ENCODE results near the gene WIPF3.
A peak's percentile ranks its signal among the peaks of the same experiment; 100 is the strongest.

Gene WIPF3

GRCh38 chr7:29806208-29806994 lies at the start of gene WIPF3:
WIPF3 (plus strand) TSS chr7:29806508; CDS start chr7:29834725, 28,217 bp downstream.
- H3K36me3 ChIP-seq (ENCODE audit: control insufficient read depth in 1 of 2, insufficient read depth in 2 of 2, low read length in 2 of 2) = no peaks in the 10 kb centered on the region
- H3K9me3 ChIP-seq (ENCODE audit: control insufficient read depth in 1 of 2, low read length in 2 of 2) = no peaks in the 10 kb centered on the region
- peaks cover 7% of the 10 kb centered on the region for H3K27me3 ChIP-seq (ENCODE audit: low read depth, low read length)
- peak within 1 kb of the TSS; percentile 37 to 61 for H3K4me3 ChIP-seq (ENCODE audit: low read depth in 1 of 2, low read length in 2 of 2)
- H3K4me1 ChIP-seq (ENCODE audit: control insufficient read depth in 1 of 2, insufficient read depth in 2 of 2, low read length in 2 of 2) = peaks cover 0 to 11% of the 10 kb centered on the region in 2 donors
- no peak within 1 kb of the TSS for H3K27ac ChIP-seq (ENCODE audit: low read length)

DNA sequence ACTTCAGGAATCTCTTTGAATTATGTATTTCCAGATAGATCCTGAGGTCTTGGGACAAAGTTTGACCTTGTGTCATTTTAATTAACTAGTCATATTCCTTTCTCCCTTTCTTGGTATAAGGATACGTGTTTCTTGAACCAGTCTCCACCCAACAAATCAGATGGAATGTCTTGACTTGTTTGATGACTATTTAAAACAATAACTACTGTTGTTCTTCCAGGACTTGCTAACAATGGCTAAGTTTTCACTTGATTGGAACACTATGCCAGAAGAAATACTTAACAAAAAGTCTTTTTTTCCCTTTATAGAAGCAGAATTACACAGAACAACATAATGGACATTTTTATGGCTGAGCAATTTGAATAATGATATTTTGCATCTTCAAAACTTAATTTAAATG lies 43.0 kb upstream of the WIPF3 start:
- no peak overlapping the region for H3K27ac ChIP-seq (ENCODE audit: low read length)
- no peaks in the 10 kb centered on the region for H3K27me3 ChIP-seq (ENCODE audit: low read depth, low read length)
- H3K4me3 ChIP-seq (ENCODE audit: low read depth in 1 of 2, low read length in 2 of 2) = no peak overlapping the region
- H3K9me3 ChIP-seq (ENCODE audit: control insufficient read depth in 1 of 2, low read length in 2 of 2) = no peaks in the 10 kb centered on the region
- H3K36me3 ChIP-seq (ENCODE audit: control insufficient read depth in 1 of 2, insufficient read depth in 2 of 2, low read length in 2 of 2) = no peaks in the 10 kb centered on the region
- H3K4me1 ChIP-seq (ENCODE audit: control insufficient read depth in 1 of 2, insufficient read depth in 2 of 2, low read length in 2 of 2) = no peaks in the 10 kb centered on the region

GRCh38 chr7:29764227-29764626 lies 42.1 kb upstream of the WIPF3 start:
- Histone ChIP-seq H3K36me3 (ENCODE audit: control insufficient read depth in 1 of 2, insufficient read depth in 2 of 2, low read length in 2 of 2) (no peaks in the 10 kb centered on the region), H3K9me3 (ENCODE audit: control insufficient read depth in 1 of 2, low read length in 2 of 2) (no peaks in the 10 kb centered on the region), H3K27ac (ENCODE audit: low read length) (no peak overlapping the region), H3K4me1 (ENCODE audit: control insufficient read depth in 1 of 2, insufficient read depth in 2 of 2, low read length in 2 of 2) (no peaks in the 10 kb centered on the region), H3K27me3 (ENCODE audit: low read depth, low read length) (no peaks in the 10 kb centered on the region), H3K4me3 (ENCODE audit: low read depth in 1 of 2, low read length in 2 of 2) (no peak overlapping the region)

DNA sequence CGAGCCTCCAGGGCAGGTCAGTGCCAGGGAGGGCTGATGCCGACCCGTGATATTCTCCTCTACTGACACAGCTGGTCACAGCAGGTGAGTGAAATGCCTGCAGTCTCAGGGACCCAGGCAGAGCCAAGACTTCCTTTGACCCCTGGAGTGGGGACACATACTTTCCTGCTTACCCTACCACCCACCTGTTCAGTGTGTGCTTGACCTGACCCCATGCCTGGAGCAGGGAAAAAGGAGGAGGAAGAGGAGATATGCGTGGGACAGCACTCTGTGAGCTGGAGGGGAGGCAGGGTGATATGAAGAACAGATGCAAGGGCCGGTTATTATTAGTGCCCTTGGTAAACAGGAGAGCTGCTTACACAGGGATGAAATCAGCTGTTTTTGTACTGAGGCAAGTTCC lies 40.8 kb upstream of the WIPF3 start:
- H3K27ac ChIP-seq (ENCODE audit: low read length) = no peak overlapping the region
- H3K9me3 ChIP-seq (ENCODE audit: control insufficient read depth in 1 of 2, low read length in 2 of 2) = no peaks in the 10 kb centered on the region
- no peaks in the 10 kb centered on the region for H3K4me1 ChIP-seq (ENCODE audit: control insufficient read depth in 1 of 2, insufficient read depth in 2 of 2, low read length in 2 of 2)
- no peaks in the 10 kb centered on the region for H3K36me3 ChIP-seq (ENCODE audit: control insufficient read depth in 1 of 2, insufficient read depth in 2 of 2, low read length in 2 of 2)
- H3K4me3 ChIP-seq (ENCODE audit: low read depth in 1 of 2, low read length in 2 of 2) = no peak overlapping the region
- H3K27me3 ChIP-seq (ENCODE audit: low read depth, low read length) = no peaks in the 10 kb centered on the region

DNA sequence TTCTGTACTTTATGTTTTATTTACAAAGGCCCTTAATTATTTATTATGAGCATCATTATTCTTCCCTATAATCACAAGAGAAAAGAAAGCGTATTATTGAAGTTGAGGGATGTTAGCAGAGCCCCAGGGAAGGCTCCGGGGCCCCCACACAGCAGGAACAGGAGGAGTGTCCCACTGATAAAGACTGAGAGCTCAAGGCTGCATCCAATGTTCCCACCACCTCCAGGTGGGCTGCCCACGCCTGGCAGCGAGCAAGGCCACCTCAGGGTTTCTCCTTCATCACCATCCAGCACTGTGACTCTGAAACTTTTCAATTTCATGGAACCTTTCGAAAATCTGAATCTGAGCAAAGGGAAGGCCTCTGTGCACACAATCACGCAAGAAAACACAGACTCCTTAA lies 35.9 kb upstream of the WIPF3 start:
- H3K27me3 ChIP-seq (ENCODE audit: low read depth, low read length) = no peaks in the 10 kb centered on the region
- H3K4me1 ChIP-seq (ENCODE audit: control insufficient read depth in 1 of 2, insufficient read depth in 2 of 2, low read length in 2 of 2) = no peaks in the 10 kb centered on the region
- no peaks in the 10 kb centered on the region for H3K9me3 ChIP-seq (ENCODE audit: control insufficient read depth in 1 of 2, low read length in 2 of 2)
- H3K36me3 ChIP-seq (ENCODE audit: control insufficient read depth in 1 of 2, insufficient read depth in 2 of 2, low read length in 2 of 2) = no peaks in the 10 kb centered on the region
- H3K4me3 ChIP-seq (ENCODE audit: low read depth in 1 of 2, low read length in 2 of 2) = no peak overlapping the region
- H3K27ac ChIP-seq (ENCODE audit: low read length) = no peak overlapping the region

DNA sequence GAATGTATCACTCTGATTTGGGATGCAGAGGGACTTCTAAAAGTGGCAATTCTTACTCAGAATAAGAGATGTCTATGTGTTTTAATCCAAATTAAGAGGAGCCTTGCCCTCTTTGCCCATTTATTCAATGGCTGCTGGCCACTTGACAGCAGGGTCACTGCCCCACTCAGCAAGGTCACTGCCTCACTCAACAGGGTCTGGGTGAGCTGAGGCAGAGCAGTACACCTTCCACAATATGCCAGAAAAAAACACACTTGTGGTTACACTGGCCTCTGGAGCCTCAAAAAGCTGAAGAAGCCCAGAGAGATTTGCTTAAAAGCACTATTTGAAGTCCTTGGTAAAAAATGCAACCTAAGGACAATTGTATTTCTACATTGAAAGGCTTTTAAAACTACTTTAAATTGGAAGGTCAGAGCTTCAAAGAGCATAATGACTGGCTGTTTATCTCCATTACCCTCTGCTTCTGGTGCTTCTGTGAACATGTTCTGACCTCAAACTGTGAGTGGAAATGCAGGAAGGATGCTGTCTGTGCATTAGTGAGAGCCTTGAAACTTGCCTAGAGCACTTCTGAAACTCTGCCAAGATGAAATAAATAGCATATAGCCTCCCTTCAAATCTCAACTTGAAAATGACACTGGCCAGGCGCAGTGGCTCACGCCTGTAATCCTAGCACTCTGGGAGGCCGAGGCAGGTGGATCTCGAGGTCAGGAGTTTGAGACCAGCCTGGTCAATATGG lies 35.1 kb upstream of the WIPF3 start:
- no peaks in the 10 kb centered on the region for H3K9me3 ChIP-seq (ENCODE audit: control insufficient read depth in 1 of 2, low read length in 2 of 2)
- H3K4me1 ChIP-seq (ENCODE audit: control insufficient read depth in 1 of 2, insufficient read depth in 2 of 2, low read length in 2 of 2) = no peaks in the 10 kb centered on the region
- H3K27me3 ChIP-seq (ENCODE audit: low read depth, low read length) = no peaks in the 10 kb centered on the region
- no peak overlapping the region for H3K27ac ChIP-seq (ENCODE audit: low read length)
- no peak overlapping the region for H3K4me3 ChIP-seq (ENCODE audit: low read depth in 1 of 2, low read length in 2 of 2)
- H3K36me3 ChIP-seq (ENCODE audit: control insufficient read depth in 1 of 2, insufficient read depth in 2 of 2, low read length in 2 of 2) = no peaks in the 10 kb centered on the region

DNA sequence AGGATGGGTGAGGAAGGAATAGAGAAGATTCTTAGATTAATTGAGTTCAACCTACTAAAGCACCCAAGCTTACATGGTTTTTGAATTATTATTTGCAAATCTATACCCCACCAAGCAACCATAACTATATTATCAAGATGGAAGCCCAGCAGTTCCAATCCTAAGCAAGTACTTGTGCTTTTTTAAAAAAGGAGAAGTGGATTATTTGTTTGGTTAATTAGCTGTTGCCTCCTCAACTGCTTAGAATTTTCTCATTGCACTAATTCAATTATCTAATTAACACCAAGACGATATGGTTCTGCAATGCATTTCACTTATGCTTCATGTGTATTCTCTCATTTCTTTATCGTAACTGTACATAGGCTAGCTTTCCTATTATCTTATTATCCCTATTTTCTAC lies 27.3 kb upstream of the WIPF3 start:
- Histone ChIP-seq H3K27me3 (ENCODE audit: low read depth, low read length) (no peaks in the 10 kb centered on the region), H3K9me3 (ENCODE audit: control insufficient read depth in 1 of 2, low read length in 2 of 2) (no peaks in the 10 kb centered on the region), H3K4me1 (ENCODE audit: control insufficient read depth in 1 of 2, insufficient read depth in 2 of 2, low read length in 2 of 2) (no peaks in the 10 kb centered on the region), H3K4me3 (ENCODE audit: low read depth in 1 of 2, low read length in 2 of 2) (no peak overlapping the region), H3K27ac (ENCODE audit: low read length) (no peak overlapping the region), H3K36me3 (ENCODE audit: control insufficient read depth in 1 of 2, insufficient read depth in 2 of 2, low read length in 2 of 2) (no peaks in the 10 kb centered on the region)

DNA sequence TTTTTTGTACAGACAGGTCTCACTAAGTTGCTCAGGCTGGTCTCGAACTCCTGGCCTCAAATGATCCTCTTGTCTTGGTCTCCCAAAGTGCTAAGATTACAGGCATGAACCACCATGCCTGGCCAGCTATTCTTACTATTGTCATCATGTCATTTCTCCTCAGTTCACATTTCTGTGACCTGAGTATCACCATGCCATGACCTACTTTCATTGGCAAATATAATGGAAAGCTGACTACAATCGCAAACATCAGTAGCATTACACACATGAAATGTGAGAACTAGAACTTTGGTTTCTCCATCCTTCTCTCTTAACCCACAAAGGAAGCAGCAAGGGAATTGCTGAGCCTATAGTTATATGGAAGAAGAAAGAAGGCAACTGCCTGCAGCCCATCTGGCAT lies 26.0 kb upstream of the WIPF3 start:
- no peaks in the 10 kb centered on the region for H3K4me1 ChIP-seq (ENCODE audit: control insufficient read depth in 1 of 2, insufficient read depth in 2 of 2, low read length in 2 of 2)
- H3K4me3 ChIP-seq (ENCODE audit: low read depth in 1 of 2, low read length in 2 of 2) = no peak overlapping the region
- no peaks in the 10 kb centered on the region for H3K27me3 ChIP-seq (ENCODE audit: low read depth, low read length)
- no peak overlapping the region for H3K27ac ChIP-seq (ENCODE audit: low read length)
- no peaks in the 10 kb centered on the region for H3K36me3 ChIP-seq (ENCODE audit: control insufficient read depth in 1 of 2, insufficient read depth in 2 of 2, low read length in 2 of 2)
- H3K9me3 ChIP-seq (ENCODE audit: control insufficient read depth in 1 of 2, low read length in 2 of 2) = no peaks in the 10 kb centered on the region

- no peaks in the 10 kb centered on the region for H3K36me3 ChIP-seq (ENCODE audit: control insufficient read depth in 1 of 2, insufficient read depth in 2 of 2, low read length in 2 of 2)
- no peak overlapping the region for H3K4me3 ChIP-seq (ENCODE audit: low read depth in 1 of 2, low read length in 2 of 2)
- H3K27ac ChIP-seq (ENCODE audit: low read length) = no peak overlapping the region
- no peaks in the 10 kb centered on the region for H3K9me3 ChIP-seq (ENCODE audit: control insufficient read depth in 1 of 2, low read length in 2 of 2)
- no peaks in the 10 kb centered on the region for H3K4me1 ChIP-seq (ENCODE audit: control insufficient read depth in 1 of 2, insufficient read depth in 2 of 2, low read length in 2 of 2)
- no peaks in the 10 kb centered on the region for H3K27me3 ChIP-seq (ENCODE audit: low read depth, low read length)
These were observed 22.6 kb upstream of the WIPF3 start for GRCh38 chr7:29783671-29784070.

- Histone ChIP-seq H3K27me3 (ENCODE audit: low read depth, low read length) (no peaks in the 10 kb centered on the region), H3K4me3 (ENCODE audit: low read depth in 1 of 2, low read length in 2 of 2) (no peak overlapping the region), H3K4me1 (ENCODE audit: control insufficient read depth in 1 of 2, insufficient read depth in 2 of 2, low read length in 2 of 2) (no peaks in the 10 kb centered on the region), H3K27ac (ENCODE audit: low read length) (no peak overlapping the region), H3K9me3 (ENCODE audit: control insufficient read depth in 1 of 2, low read length in 2 of 2) (no peaks in the 10 kb centered on the region), H3K36me3 (ENCODE audit: control insufficient read depth in 1 of 2, insufficient read depth in 2 of 2, low read length in 2 of 2) (no peaks in the 10 kb centered on the region)
These were observed 12.8 kb upstream of the WIPF3 start for GRCh38 chr7:29793507-29793906.

- no peaks in the 10 kb centered on the region for H3K9me3 ChIP-seq (ENCODE audit: control insufficient read depth in 1 of 2, low read length in 2 of 2)
- H3K36me3 ChIP-seq (ENCODE audit: control insufficient read depth in 1 of 2, insufficient read depth in 2 of 2, low read length in 2 of 2) = no peaks in the 10 kb centered on the region
- H3K27ac ChIP-seq (ENCODE audit: low read length) = no peak overlapping the region
- H3K4me1 ChIP-seq (ENCODE audit: control insufficient read depth in 1 of 2, insufficient read depth in 2 of 2, low read length in 2 of 2) = no peaks in the 10 kb centered on the region
- no peaks in the 10 kb centered on the region for H3K27me3 ChIP-seq (ENCODE audit: low read depth, low read length)
- no peak overlapping the region for H3K4me3 ChIP-seq (ENCODE audit: low read depth in 1 of 2, low read length in 2 of 2)
These were observed 11.2 kb upstream of the WIPF3 start for GRCh38 chr7:29794959-29795629.
